Trophoblast cell (in vitro differentiated cells and primary cell): ENCODE data around the gene GRM3. TPM values are rescaled to one million over a fixed set of nuclear protein-coding genes. Genes with fewer than 3 reads are reported as not detected.
A peak's percentile ranks its signal among the peaks of the same experiment; 100 is the strongest.

Experiments
- DNase-seq, 2 donors: peaks; one replicate each; pipeline ENCODE4 v3.0.0-alpha.2; 2016
- H2AFZ ChIP-seq: 2 replicates; pipeline ENCODE4 v1.6.1; 2013; ENCODE audit warnings: low read length, moderate library complexity, mild to moderate bottlenecking; ENCODE audit not compliant: insufficient read depth, poor library complexity
- H2AK5ac ChIP-seq: 2 replicates; pipeline ENCODE4 v1.6.1; 2013; ENCODE audit warnings: mild to moderate bottlenecking, low read length
- H2BK120ac ChIP-seq: 2 replicates; pipeline ENCODE4 v1.6.1; 2013; ENCODE audit warnings: low read length, mild to moderate bottlenecking, moderate library complexity; ENCODE audit not compliant: insufficient read depth, poor library complexity
- H2BK12ac ChIP-seq: 2 replicates; pipeline ENCODE4 v1.6.1; 2013; ENCODE audit warnings: mild to moderate bottlenecking, low read length, moderate library complexity
- H2BK5ac ChIP-seq: 2 replicates; pipeline ENCODE4 v1.6.1; 2013; ENCODE audit warnings: low read length, low read depth, moderate library complexity, mild to moderate bottlenecking; ENCODE audit not compliant: poor library complexity
- H3K14ac ChIP-seq: 2 replicates; pipeline ENCODE4 v1.6.1; 2013; ENCODE audit warnings: mild to moderate bottlenecking, low read length
- H3K18ac ChIP-seq: 2 replicates; pipeline ENCODE4 v1.6.1; 2013; ENCODE audit warnings: mild to moderate bottlenecking, low read length
- H3K23ac ChIP-seq: 2 replicates; pipeline ENCODE4 v1.6.1; 2013; ENCODE audit warnings: low read length
- H3K27ac ChIP-seq: 2 replicates; pipeline ENCODE4 v1.5.1; 2013; ENCODE audit warnings: low read depth, mild to moderate bottlenecking, inconsistent platforms, low read length, moderate library complexity
- H3K27me3 ChIP-seq: 2 replicates; pipeline ENCODE4 v1.6.1; 2013; ENCODE audit warnings: inconsistent platforms, mild to moderate bottlenecking, low read length, moderate library complexity; ENCODE audit not compliant: insufficient read depth
- H3K36me3 ChIP-seq, 2 experiments: 1 replicate in 1 of 2; 2 replicates in 1 of 2; pipeline ENCODE4 v1.6.1; 2013; ENCODE audit warnings: low read length in 2 of 2, mild to moderate bottlenecking in 2 of 2, moderate library complexity in 1 of 2; ENCODE audit not compliant: insufficient read depth in 2 of 2, control insufficient read depth in 1 of 2
- H3K4ac ChIP-seq: 2 replicates; pipeline ENCODE4 v1.6.1; 2013; ENCODE audit warnings: low read depth, mild to moderate bottlenecking, low read length, moderate library complexity
- H3K4me1 ChIP-seq, 2 experiments: 1 replicate in 1 of 2; 2 replicates in 1 of 2; pipeline ENCODE4 v1.6.1; 2013; ENCODE audit warnings: low read length in 2 of 2, mild to moderate bottlenecking in 2 of 2, moderate library complexity in 1 of 2; ENCODE audit not compliant: insufficient read depth in 2 of 2, control insufficient read depth in 1 of 2
- H3K4me2 ChIP-seq: 2 replicates; pipeline ENCODE4 v1.6.1; 2013; ENCODE audit warnings: inconsistent platforms, mild to moderate bottlenecking, low read length, moderate library complexity
- H3K4me3 ChIP-seq: 2 replicates; pipeline ENCODE4 v1.5.1; 2013; ENCODE audit warnings: mild to moderate bottlenecking, low read depth, low read length, inconsistent platforms
- H3K79me1 ChIP-seq: one replicate; pipeline ENCODE4 v1.6.1; 2013; ENCODE audit warnings: low read length
- H3K79me2 ChIP-seq: 2 replicates; pipeline ENCODE4 v1.6.1; 2013; ENCODE audit warnings: low read length, mild to moderate bottlenecking; ENCODE audit not compliant: control insufficient read depth, insufficient read depth, poor library complexity
- H3K9ac ChIP-seq: 2 replicates; pipeline ENCODE4 v1.6.1; 2013; ENCODE audit warnings: mild to moderate bottlenecking, low read length
- H3K9me3 ChIP-seq: 2 replicates; pipeline ENCODE4 v1.6.1; 2013; ENCODE audit warnings: low read depth, mild to moderate bottlenecking, control low read depth, inconsistent platforms, low read length; ENCODE audit not compliant: insufficient read depth
- H4K12ac ChIP-seq: 2 replicates; pipeline ENCODE4 v1.6.1; 2013; ENCODE audit warnings: low read depth, mild to moderate bottlenecking, low read length, moderate library complexity
- H4K8ac ChIP-seq: 2 replicates; pipeline ENCODE4 v1.6.1; 2013; ENCODE audit warnings: low read depth, mild to moderate bottlenecking, low read length, moderate library complexity
- H4K91ac ChIP-seq: one replicate; pipeline ENCODE4 v1.6.1; 2013; ENCODE audit warnings: low read depth, mild to moderate bottlenecking, low read length, moderate library complexity
- WGBS: extraction: QIAGEN DNeasy Blood & Tissue Kit; methylation state at CpG from one replicate; pipeline ENCODE4 v1.1.7; 2013; ENCODE audit warnings: missing lambda C conversion rate; ENCODE audit not compliant: insufficient read length, insufficient coverage; ENCODE audit errors: extremely low coverage; 5-methylcytosine and 5-hydroxymethylcytosine counted together
- polyA plus RNA-seq: library from polyadenylated mRNA; stranded (reverse); fragments of 200-250 nt; gene quantifications from 2 replicates; pipeline ENCODE4 v1.2.3, GENCODE V29; 2013

Gene GRM3
- not detected in 2 replicates for polyA plus RNA-seq

DNA sequence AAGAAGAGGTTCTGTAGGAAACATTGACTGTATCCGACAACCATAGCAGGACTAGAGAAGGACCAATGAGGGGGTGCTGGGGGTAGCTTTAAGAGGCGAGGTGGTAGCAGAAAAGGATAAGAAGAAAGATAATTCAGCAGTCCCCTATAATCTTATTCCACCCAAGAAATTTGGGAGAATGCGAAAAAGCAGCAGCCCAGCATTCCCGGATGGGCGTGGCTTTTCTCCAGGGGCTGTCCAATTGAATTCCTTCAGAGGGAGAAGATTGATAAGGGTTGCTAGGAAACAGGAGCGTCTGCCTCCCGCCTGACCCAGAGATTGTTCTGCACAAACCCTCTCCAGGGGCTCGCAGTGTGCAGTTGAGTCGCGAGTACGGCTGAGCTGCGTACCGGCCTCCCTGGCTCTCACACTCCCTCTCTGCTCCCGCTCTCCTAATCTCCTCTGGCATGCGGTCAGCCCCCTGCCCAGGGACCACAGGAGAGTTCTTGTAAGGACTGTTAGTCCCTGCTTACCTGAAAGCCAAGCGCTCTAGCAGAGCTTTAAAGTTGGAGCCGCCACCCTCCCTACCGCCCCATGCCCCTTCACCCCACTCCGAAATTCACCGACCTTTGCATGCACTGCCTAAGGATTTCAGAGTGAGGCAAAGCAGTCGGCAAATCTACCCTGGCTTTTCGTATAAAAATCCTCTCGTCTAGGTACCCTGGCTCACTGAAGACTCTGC is at the start of gene GRM3:
Gene GRM3, plus strand, starts transcription at position 349 of the 721 bp plus-strand sequence. CDS start 121,237 bp downstream, outside the sequence.
- WGBS = no CpG with 5 or more reads among the region's 23 CpGs
- Histone ChIP-seq H3K9ac (no peak within 1 kb of the TSS), H3K27me3 (peaks cover 15% of the 10 kb centered on the region)

DNA sequence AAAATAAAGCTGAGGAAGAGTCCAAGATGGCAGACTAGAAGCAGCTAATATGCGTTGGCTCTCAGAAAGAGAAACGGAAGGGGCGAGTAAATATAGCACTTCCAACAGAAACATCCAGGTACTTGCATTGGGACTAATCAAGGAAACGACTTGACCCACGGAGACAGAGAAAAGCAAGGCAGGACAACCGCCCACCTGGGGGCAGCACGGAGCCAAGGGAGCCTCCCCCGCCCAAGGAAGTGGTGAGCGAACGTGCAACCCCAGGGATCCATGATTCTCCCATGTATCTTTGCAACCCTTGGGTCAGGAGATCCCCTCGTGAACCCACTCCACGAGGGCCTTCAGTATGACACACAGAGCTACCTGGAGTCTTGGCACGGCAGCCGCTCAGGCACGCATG is 45.4 kb upstream of the GRM3 start:
- Histone ChIP-seq H3K9me3 (peaks cover 2% of the 10 kb centered on the region), H3K79me2 (no peaks in the 10 kb centered on the region), H3K4me1 (no peaks in the 10 kb centered on the region), H3K18ac (no peak overlapping the region), H2AFZ (no peak overlapping the region), H3K79me1 (no peaks in the 10 kb centered on the region), H3K4me2 (no peak overlapping the region), H2BK12ac (no peak overlapping the region), H3K4ac (no peak overlapping the region), H3K27ac (no peak overlapping the region), H4K8ac (no peak overlapping the region), H3K9ac (no peak overlapping the region), H3K14ac (no peak overlapping the region), H4K12ac (no peak overlapping the region), H3K4me3 (no peak overlapping the region), H3K36me3 (no peaks in the 10 kb centered on the region), H3K23ac (no peak overlapping the region), H2AK5ac (no peak overlapping the region), H2BK120ac (no peak overlapping the region), H3K27me3 (no peaks in the 10 kb centered on the region), H2BK5ac (no peak overlapping the region), H4K91ac (no peak overlapping the region)
- peak in 1 of 2 donors; percentile 9 for DNase-seq
- no CpG with 5 or more reads among the region's 15 CpGs for WGBS

More for the DNA sequence above, at the start of gene GRM3:
- H4K12ac ChIP-seq = no peak within 1 kb of the TSS
- no peaks in the 10 kb centered on the region for H3K79me1 ChIP-seq
- H3K36me3 ChIP-seq = no peaks in the 10 kb centered on the region
- peaks cover 6 to 9% of the 10 kb centered on the region in 2 experiments for H3K4me1 ChIP-seq
- H3K9me3 ChIP-seq = no peaks in the 10 kb centered on the region
- H3K4me2 ChIP-seq = peak within 1 kb of the TSS; percentile 51
- no peak within 1 kb of the TSS for H2BK5ac ChIP-seq
- H3K27ac ChIP-seq = no peak within 1 kb of the TSS
- H3K4ac ChIP-seq = no peak within 1 kb of the TSS
- H2AFZ ChIP-seq = no peak within 1 kb of the TSS
- no peaks in the 10 kb centered on the region for H3K79me2 ChIP-seq
- DNase-seq = no peak
- H3K18ac ChIP-seq = no peak within 1 kb of the TSS
- no peak within 1 kb of the TSS for H3K23ac ChIP-seq
- no peak within 1 kb of the TSS for H3K14ac ChIP-seq
- no peak within 1 kb of the TSS for H2BK120ac ChIP-seq
- no peak within 1 kb of the TSS for H2BK12ac ChIP-seq
- H2AK5ac ChIP-seq = no peak within 1 kb of the TSS
- H3K4me3 ChIP-seq = no peak within 1 kb of the TSS
- no peak within 1 kb of the TSS for H4K91ac ChIP-seq
- H4K8ac ChIP-seq = no peak within 1 kb of the TSS

DNA sequence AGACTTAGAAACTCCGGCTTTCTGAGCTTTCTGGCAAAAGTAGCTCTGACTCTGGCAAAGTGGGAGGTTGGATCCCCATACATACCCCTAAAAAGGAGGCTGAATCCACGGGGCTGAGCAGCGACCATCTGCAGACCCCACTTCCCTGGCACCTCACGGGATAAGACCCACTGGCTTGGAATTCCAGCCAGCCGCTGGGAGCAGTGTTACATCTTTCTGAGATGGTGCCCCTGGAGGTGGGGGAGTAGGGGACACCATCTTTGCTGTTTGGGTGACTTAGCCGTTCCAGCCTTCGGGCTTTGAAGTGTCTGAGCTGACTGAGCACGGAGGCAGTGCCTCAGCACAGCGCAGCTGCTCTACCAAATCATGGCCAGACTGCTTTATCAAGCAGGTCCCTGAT is 45.0 kb upstream of the GRM3 start:
- Histone ChIP-seq H3K27me3 (no peaks in the 10 kb centered on the region), H3K4ac (no peak overlapping the region), H3K27ac (no peak overlapping the region), H2BK12ac (no peak overlapping the region), H3K14ac (no peak overlapping the region), H3K79me2 (no peaks in the 10 kb centered on the region), H2AK5ac (no peak overlapping the region), H3K36me3 (no peaks in the 10 kb centered on the region), H4K12ac (no peak overlapping the region), H2BK120ac (no peak overlapping the region), H3K79me1 (no peaks in the 10 kb centered on the region), H3K9ac (no peak overlapping the region), H2AFZ (no peak overlapping the region), H4K8ac (no peak overlapping the region), H3K4me2 (no peak overlapping the region), H3K4me3 (no peak overlapping the region), H3K4me1 (no peaks in the 10 kb centered on the region), H2BK5ac (no peak overlapping the region), H3K23ac (no peak overlapping the region), H3K18ac (no peak overlapping the region), H4K91ac (no peak overlapping the region), H3K9me3 (peaks cover 2% of the 10 kb centered on the region)
- no CpG with 5 or more reads among the region's 9 CpGs for WGBS
- no peak for DNase-seq

DNA sequence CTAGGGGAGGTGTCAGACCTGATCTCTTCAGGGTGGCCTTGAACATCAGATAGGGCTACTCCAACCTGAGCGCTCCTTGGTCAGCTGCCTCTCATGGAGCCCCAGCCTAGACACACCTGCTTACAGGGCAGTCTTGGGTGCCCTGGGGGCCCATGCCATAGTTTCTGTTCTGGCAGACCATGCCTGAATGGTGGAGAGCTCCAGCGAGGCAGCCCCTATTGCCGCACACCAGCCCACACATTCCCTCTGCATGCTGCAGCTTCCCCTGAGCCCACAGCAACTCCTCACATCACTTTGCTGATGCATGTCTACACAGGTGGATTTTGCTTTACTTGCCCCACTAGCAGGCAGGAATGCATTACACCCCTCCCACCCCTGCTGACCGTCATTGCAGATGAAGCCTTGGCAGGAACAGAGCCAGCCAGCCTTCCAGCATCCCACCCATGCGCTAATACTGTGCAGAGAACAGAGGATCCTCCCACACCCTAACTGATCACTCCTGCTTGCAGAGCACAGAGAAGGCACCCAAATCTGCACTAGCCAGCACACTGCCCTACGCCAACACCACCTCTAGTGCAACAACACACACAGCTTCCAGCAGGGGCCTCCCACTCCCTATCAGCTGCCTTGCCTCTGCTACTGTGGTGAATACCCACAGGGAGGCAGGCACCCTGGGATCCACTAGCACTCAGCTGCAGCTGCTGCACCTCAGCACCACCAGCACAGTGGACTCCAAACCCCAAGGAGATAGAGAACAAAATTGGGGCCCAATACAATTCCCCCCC is 43.0 kb upstream of the GRM3 start:
- Histone ChIP-seq H2AK5ac (no peak overlapping the region), H3K9ac (no peak overlapping the region), H2AFZ (no peak overlapping the region), H3K14ac (no peak overlapping the region), H3K23ac (no peak overlapping the region), H3K4me2 (no peak overlapping the region), H3K4ac (no peak overlapping the region), H3K4me3 (no peak overlapping the region), H3K27ac (no peak overlapping the region), H4K91ac (no peak overlapping the region), H4K8ac (no peak overlapping the region), H3K36me3 (no peaks in the 10 kb centered on the region), H3K4me1 (no peaks in the 10 kb centered on the region), H2BK5ac (no peak overlapping the region), H2BK120ac (no peak overlapping the region), H3K27me3 (no peaks in the 10 kb centered on the region), H3K79me1 (no peaks in the 10 kb centered on the region), H3K9me3 (peaks cover 2% of the 10 kb centered on the region), H3K79me2 (no peaks in the 10 kb centered on the region), H3K18ac (no peak overlapping the region), H2BK12ac (no peak overlapping the region), H4K12ac (no peak overlapping the region)
- WGBS = no CpG with 5 or more reads among the region's 6 CpGs
- DNase-seq = no peak
